Measurements from ENCODE around the gene DLEU7. TPM values are rescaled to one million over a fixed set of nuclear protein-coding genes. Genes with fewer than 3 reads are reported as not detected.

Gene DLEU7
- total RNA-seq, 1 experiment from 2014 or later: not detected

DNA sequence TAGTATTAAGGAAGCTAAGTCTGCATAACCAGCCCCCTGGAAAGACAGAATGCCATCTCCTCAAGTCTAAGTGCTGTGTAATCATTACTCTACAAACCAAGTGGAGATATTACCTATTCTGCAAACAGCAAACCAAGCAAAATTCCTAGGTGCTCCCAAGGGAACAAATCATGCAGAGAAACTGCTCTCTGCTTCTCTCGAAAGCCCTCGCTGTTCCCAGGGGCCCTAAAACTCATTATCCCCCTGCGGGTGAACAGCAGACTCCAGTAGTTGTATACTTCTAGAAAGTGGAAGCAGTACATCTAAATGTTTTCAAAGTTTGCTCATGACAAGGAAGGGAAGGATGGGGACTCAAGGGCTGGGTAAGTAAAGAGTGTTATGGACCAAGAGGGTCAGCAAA lies 3.2 kb downstream of the DLEU7 start:
- no peaks in the 10 kb centered on the region for H3K79me2 ChIP-seq (ENCODE audit: low read length)
- H3K9me3 ChIP-seq (ENCODE audit: low read length): no peaks in the 10 kb centered on the region

DNA sequence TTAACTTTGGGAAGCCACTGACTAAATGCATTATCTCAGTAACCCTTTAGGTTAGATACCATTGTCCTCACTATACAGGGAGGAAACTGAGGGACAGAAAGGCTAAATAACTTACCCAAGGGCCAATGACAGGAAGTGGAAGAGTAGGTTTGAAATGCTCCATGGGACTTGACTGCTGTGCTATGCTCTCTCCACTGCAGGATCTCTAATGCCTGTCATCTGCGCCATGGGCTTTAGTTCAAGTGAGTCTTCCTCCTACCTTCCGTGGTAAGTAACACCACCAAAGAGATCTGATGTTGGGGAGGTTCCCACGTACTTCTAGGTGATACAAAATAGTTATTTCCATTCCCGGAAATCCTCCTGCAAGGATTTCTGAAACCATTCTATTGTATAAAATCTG lies 3.7 kb downstream of the DLEU7 start:
- Histone ChIP-seq H3K4me3 (ENCODE audit: low read length) (no peak overlapping the region), H3K79me2 (ENCODE audit: low read length) (no peaks in the 10 kb centered on the region), H4K20me1 (ENCODE audit: insufficient read depth, low read depth, low read length) (no peaks in the 10 kb centered on the region), H3K4me2 (ENCODE audit: low read depth, low read length, poor library complexity, severe bottlenecking) (no peak overlapping the region), H2AFZ (ENCODE audit: low read length) (no peak overlapping the region), H3K9ac (ENCODE audit: low read length) (no peak overlapping the region), H3K9me3 (ENCODE audit: low read length) (no peaks in the 10 kb centered on the region), H3K27me3 (ENCODE audit: low read length) (no peaks in the 10 kb centered on the region), H3K9me2 (replicated peaks; ENCODE audit: insufficient read depth, low read length) (no peaks in the 10 kb centered on the region), H3K36me3 (ENCODE audit: insufficient read depth, low read length) (no peaks in the 10 kb centered on the region), H3K4me1 (ENCODE audit: low read length) (no peaks in the 10 kb centered on the region), H3K27ac (ENCODE audit: low read length) (no peak overlapping the region)
- no peak for DNase-seq

More for the DNA sequence above, 3.2 kb downstream of the DLEU7 start:
- no peak overlapping the region for H3K27ac ChIP-seq (ENCODE audit: low read length)
- no peaks in the 10 kb centered on the region for H3K27me3 ChIP-seq (ENCODE audit: low read length)
- no peaks in the 10 kb centered on the region for H3K36me3 ChIP-seq (ENCODE audit: insufficient read depth, low read length)
- no peak overlapping the region for H3K4me2 ChIP-seq (ENCODE audit: low read depth, low read length, poor library complexity, severe bottlenecking)
- H3K4me3 ChIP-seq (ENCODE audit: low read length): no peak overlapping the region
- no peaks in the 10 kb centered on the region for H4K20me1 ChIP-seq (ENCODE audit: insufficient read depth, low read depth, low read length)
- no peak for DNase-seq
- no peaks in the 10 kb centered on the region for H3K9me2 ChIP-seq (replicated peaks; ENCODE audit: insufficient read depth, low read length)
- H3K9ac ChIP-seq (ENCODE audit: low read length): no peak overlapping the region
- H3K4me1 ChIP-seq (ENCODE audit: low read length): no peaks in the 10 kb centered on the region
- H2AFZ ChIP-seq (ENCODE audit: low read length): no peak overlapping the region

DNA sequence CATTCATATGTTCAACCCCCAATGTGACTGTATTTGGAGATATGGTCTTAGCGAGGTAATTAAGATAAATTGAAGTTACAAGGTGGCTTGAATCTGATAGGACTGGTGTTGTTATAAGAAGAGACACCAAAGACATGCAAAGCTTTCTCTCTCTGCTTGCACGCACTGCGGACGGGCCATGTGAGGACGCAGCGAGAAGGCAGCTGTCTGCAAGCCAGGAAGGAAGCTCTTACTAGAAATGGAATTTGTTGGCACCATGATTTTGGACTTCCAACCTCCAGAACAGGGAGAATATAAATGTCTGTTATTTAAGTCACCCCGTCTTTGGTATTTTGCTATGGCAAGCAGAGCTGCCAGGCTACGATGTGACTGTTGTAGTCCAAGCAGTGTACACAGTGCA lies 4.8 kb downstream of the DLEU7 start:
- Histone ChIP-seq H3K9me2 (replicated peaks; ENCODE audit: insufficient read depth, low read length) (no peaks in the 10 kb centered on the region), H3K27ac (ENCODE audit: low read length) (no peak overlapping the region), H4K20me1 (ENCODE audit: insufficient read depth, low read depth, low read length) (no peaks in the 10 kb centered on the region), H3K9me3 (ENCODE audit: low read length) (no peaks in the 10 kb centered on the region), H3K4me3 (ENCODE audit: low read length) (no peak overlapping the region), H3K27me3 (ENCODE audit: low read length) (no peaks in the 10 kb centered on the region), H3K79me2 (ENCODE audit: low read length) (no peaks in the 10 kb centered on the region), H3K4me2 (ENCODE audit: low read depth, low read length, poor library complexity, severe bottlenecking) (no peak overlapping the region), H3K36me3 (ENCODE audit: insufficient read depth, low read length) (no peaks in the 10 kb centered on the region), H2AFZ (ENCODE audit: low read length) (no peak overlapping the region), H3K4me1 (ENCODE audit: low read length) (no peaks in the 10 kb centered on the region), H3K9ac (ENCODE audit: low read length) (no peak overlapping the region)
- DNase-seq: no peak

- no peak overlapping the region for H3K9ac ChIP-seq (ENCODE audit: low read length)
- no peak for DNase-seq
- no peaks in the 10 kb centered on the region for H3K4me1 ChIP-seq (ENCODE audit: low read length)
- no peaks in the 10 kb centered on the region for H3K36me3 ChIP-seq (ENCODE audit: insufficient read depth, low read length)
- no peak overlapping the region for H2AFZ ChIP-seq (ENCODE audit: low read length)
- H3K27ac ChIP-seq (ENCODE audit: low read length): no peak overlapping the region
- H4K20me1 ChIP-seq (ENCODE audit: insufficient read depth, low read depth, low read length): no peaks in the 10 kb centered on the region
- no peaks in the 10 kb centered on the region for H3K27me3 ChIP-seq (ENCODE audit: low read length)
- H3K79me2 ChIP-seq (ENCODE audit: low read length): no peaks in the 10 kb centered on the region
- H3K9me2 ChIP-seq (replicated peaks; ENCODE audit: insufficient read depth, low read length): no peaks in the 10 kb centered on the region
- H3K4me3 ChIP-seq (ENCODE audit: low read length): no peak overlapping the region
- no peak overlapping the region for H3K4me2 ChIP-seq (ENCODE audit: low read depth, low read length, poor library complexity, severe bottlenecking)
- no peaks in the 10 kb centered on the region for H3K9me3 ChIP-seq (ENCODE audit: low read length)
These were observed 5.5 kb downstream of the DLEU7 start for GRCh38 chr13:50838031-50838430.

DNA sequence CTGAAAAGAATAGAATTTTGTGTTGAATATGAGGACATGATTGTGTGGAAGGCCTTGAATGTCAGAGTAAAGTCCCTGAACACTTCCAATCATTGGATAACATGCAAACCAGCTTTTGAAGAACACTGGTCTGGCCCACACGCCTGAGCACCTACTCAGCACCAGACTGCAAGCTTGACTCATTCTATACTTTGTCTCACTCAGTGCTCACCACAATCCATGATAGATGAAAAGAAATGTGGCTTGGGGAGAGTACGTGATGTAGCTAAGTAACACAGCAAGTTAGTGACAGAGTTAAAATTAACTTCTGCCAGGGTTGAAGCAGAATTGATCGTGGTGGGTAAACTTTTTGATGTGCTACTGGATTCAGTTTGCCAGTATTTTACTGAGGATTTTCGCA lies 12.0 kb downstream of the DLEU7 start:
- Histone ChIP-seq H3K9me2 (replicated peaks; ENCODE audit: insufficient read depth, low read length) (no peaks in the 10 kb centered on the region), H3K79me2 (ENCODE audit: low read length) (no peaks in the 10 kb centered on the region), H3K9ac (ENCODE audit: low read length) (no peak overlapping the region), H3K9me3 (ENCODE audit: low read length) (no peaks in the 10 kb centered on the region), H3K4me3 (ENCODE audit: low read length) (no peak overlapping the region), H3K27ac (ENCODE audit: low read length) (no peak overlapping the region), H3K36me3 (ENCODE audit: insufficient read depth, low read length) (no peaks in the 10 kb centered on the region), H3K4me2 (ENCODE audit: low read depth, low read length, poor library complexity, severe bottlenecking) (no peak overlapping the region), H2AFZ (ENCODE audit: low read length) (no peak overlapping the region), H4K20me1 (ENCODE audit: insufficient read depth, low read depth, low read length) (no peaks in the 10 kb centered on the region), H3K27me3 (ENCODE audit: low read length) (no peaks in the 10 kb centered on the region; the same call in 1 of the 2 replicates), H3K4me1 (ENCODE audit: low read length) (no peaks in the 10 kb centered on the region)
- DNase-seq: no peak

GRCh38 chr13:50829896-50830295 lies 13.6 kb downstream of the DLEU7 start:
- no peak overlapping the region for H2AFZ ChIP-seq (ENCODE audit: low read length)
- H3K4me2 ChIP-seq (ENCODE audit: low read depth, low read length, poor library complexity, severe bottlenecking): no peak overlapping the region
- no peak for DNase-seq
- H3K9me2 ChIP-seq (replicated peaks; ENCODE audit: insufficient read depth, low read length): no peaks in the 10 kb centered on the region
- H3K9me3 ChIP-seq (ENCODE audit: low read length): no peaks in the 10 kb centered on the region
- H3K27me3 ChIP-seq (ENCODE audit: low read length): no peaks in the 10 kb centered on the region; the same call in 1 of the 2 replicates
- H3K36me3 ChIP-seq (ENCODE audit: insufficient read depth, low read length): no peaks in the 10 kb centered on the region
- H4K20me1 ChIP-seq (ENCODE audit: insufficient read depth, low read depth, low read length): no peaks in the 10 kb centered on the region
- H3K4me1 ChIP-seq (ENCODE audit: low read length): no peaks in the 10 kb centered on the region
- H3K79me2 ChIP-seq (ENCODE audit: low read length): no peaks in the 10 kb centered on the region
- H3K4me3 ChIP-seq (ENCODE audit: low read length): no peak overlapping the region
- no peak overlapping the region for H3K27ac ChIP-seq (ENCODE audit: low read length)
- H3K9ac ChIP-seq (ENCODE audit: low read length): no peak overlapping the region

GRCh38 chr13:50829226-50829625 lies 14.3 kb downstream of the DLEU7 start:
- DNase-seq: no peak
- Histone ChIP-seq H3K4me1 (ENCODE audit: low read length) (no peaks in the 10 kb centered on the region), H3K27ac (ENCODE audit: low read length) (no peak overlapping the region), H3K9me3 (ENCODE audit: low read length) (no peaks in the 10 kb centered on the region), H3K9ac (ENCODE audit: low read length) (no peak overlapping the region), H3K36me3 (ENCODE audit: insufficient read depth, low read length) (no peaks in the 10 kb centered on the region), H3K27me3 (ENCODE audit: low read length) (no peaks in the 10 kb centered on the region; the same call in 1 of the 2 replicates), H3K4me3 (ENCODE audit: low read length) (no peak overlapping the region), H3K79me2 (ENCODE audit: low read length) (no peaks in the 10 kb centered on the region), H3K4me2 (ENCODE audit: low read depth, low read length, poor library complexity, severe bottlenecking) (no peak overlapping the region), H4K20me1 (ENCODE audit: insufficient read depth, low read depth, low read length) (no peaks in the 10 kb centered on the region), H3K9me2 (replicated peaks; ENCODE audit: insufficient read depth, low read length) (no peaks in the 10 kb centered on the region), H2AFZ (ENCODE audit: low read length) (no peak overlapping the region)

DNA sequence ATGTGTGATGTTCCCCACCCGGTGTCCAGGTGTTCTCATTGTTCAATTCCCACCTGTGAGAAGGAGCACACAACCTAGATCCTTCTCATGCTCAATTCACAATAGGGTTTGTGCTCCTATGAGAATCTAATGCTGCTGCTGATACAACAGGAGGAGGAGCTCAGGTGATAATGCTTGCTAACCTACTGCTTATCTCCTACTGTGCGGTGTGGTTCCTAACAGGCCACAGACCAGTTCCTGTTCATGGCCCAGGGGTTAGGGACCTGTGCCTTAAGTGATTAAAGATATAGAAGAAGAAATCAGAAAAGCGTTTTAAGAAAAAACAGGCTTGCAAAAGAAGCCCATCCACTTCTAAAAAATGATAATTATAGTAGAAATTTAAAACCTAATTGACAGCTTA lies 17.5 kb downstream of the DLEU7 start:
- no peak overlapping the region for H3K4me2 ChIP-seq (ENCODE audit: low read depth, low read length, poor library complexity, severe bottlenecking)
- no peaks in the 10 kb centered on the region for H3K9me2 ChIP-seq (replicated peaks; ENCODE audit: insufficient read depth, low read length)
- no peak for DNase-seq

GRCh38 chr13:50812242-50812641 lies 31.2 kb downstream of the DLEU7 start:
- no peaks in the 10 kb centered on the region for H3K9me2 ChIP-seq (replicated peaks; ENCODE audit: insufficient read depth, low read length)
- no peak for DNase-seq
- no peaks in the 10 kb centered on the region for H3K79me2 ChIP-seq (ENCODE audit: low read length)
- peaks cover 14% of the 10 kb centered on the region for H3K4me1 ChIP-seq (ENCODE audit: low read length)
- no peaks in the 10 kb centered on the region for H3K36me3 ChIP-seq (ENCODE audit: insufficient read depth, low read length)
- no peaks in the 10 kb centered on the region for H4K20me1 ChIP-seq (ENCODE audit: insufficient read depth, low read depth, low read length)
- H3K9ac ChIP-seq (ENCODE audit: low read length): no peak overlapping the region
- no peak overlapping the region for H3K4me2 ChIP-seq (ENCODE audit: low read depth, low read length, poor library complexity, severe bottlenecking)
- no peak overlapping the region for H2AFZ ChIP-seq (ENCODE audit: low read length)
- H3K27ac ChIP-seq (ENCODE audit: low read length): no peak overlapping the region
- H3K9me3 ChIP-seq (ENCODE audit: low read length): no peaks in the 10 kb centered on the region
- no peaks in the 10 kb centered on the region for H3K27me3 ChIP-seq (ENCODE audit: low read length)
- H3K4me3 ChIP-seq (ENCODE audit: low read length): no peak overlapping the region

More for the DNA sequence above, 17.5 kb downstream of the DLEU7 start:
- H3K9me3 ChIP-seq (ENCODE audit: low read length): no peaks in the 10 kb centered on the region
- H3K9ac ChIP-seq (ENCODE audit: low read length): no peak overlapping the region
- no peaks in the 10 kb centered on the region for H3K4me1 ChIP-seq (ENCODE audit: low read length)
- no peaks in the 10 kb centered on the region; the same call in 1 of the 2 replicates for H3K27me3 ChIP-seq (ENCODE audit: low read length)
- H4K20me1 ChIP-seq (ENCODE audit: insufficient read depth, low read depth, low read length): no peaks in the 10 kb centered on the region
- no peaks in the 10 kb centered on the region for H3K79me2 ChIP-seq (ENCODE audit: low read length)
- H3K36me3 ChIP-seq (ENCODE audit: insufficient read depth, low read length): no peaks in the 10 kb centered on the region
- H3K4me3 ChIP-seq (ENCODE audit: low read length): no peak overlapping the region
- no peak overlapping the region for H2AFZ ChIP-seq (ENCODE audit: low read length)
- no peak overlapping the region for H3K27ac ChIP-seq (ENCODE audit: low read length)
